ENCODE results near the gene PCDHA1.

PCDHA1 gene

GRCh38 chr5:140926443-140927227, 140.7 kb downstream of the PCDHA1 start:
- DNase-seq = peak; percentile 15

- DNase-seq = no peak
These were observed 141.3 kb downstream of the PCDHA1 start for GRCh38 chr5:140927228-140927573.

GRCh38 chr5:140934964-140935606, 149.1 kb downstream of the PCDHA1 start:
- DNase-seq = no peak

GRCh38 chr5:140946578-140946977, 160.6 kb downstream of the PCDHA1 start:
- DNase-seq = no peak

GRCh38 chr5:140951636-140952035, 165.7 kb downstream of the PCDHA1 start:
- no peak for DNase-seq

- DNase-seq = no peak
These were observed 167.3 kb downstream of the PCDHA1 start for GRCh38 chr5:140953234-140953633.

GRCh38 chr5:140962190-140962589, 176.2 kb downstream of the PCDHA1 start:
- no peak for DNase-seq

GRCh38 chr5:140964356-140964755, 178.4 kb downstream of the PCDHA1 start:
- DNase-seq = no peak

GRCh38 chr5:140965905-140966292, 180.0 kb downstream of the PCDHA1 start:
- DNase-seq = no peak

GRCh38 chr5:140966293-140967225, 180.6 kb downstream of the PCDHA1 start, which contains the start of gene PCDHAC2:
Gene PCDHAC2 (plus strand): TSS chr5:140966476. CDS start chr5:140966767, 291 bp downstream.
- DNase-seq = no peak

- DNase-seq = no peak
These were observed 181.4 kb downstream of the PCDHA1 start for GRCh38 chr5:140967226-140967893.

GRCh38 chr5:140969880-140970279, 183.9 kb downstream of the PCDHA1 start:
- no peak for DNase-seq

GRCh38 chr5:140973550-140973949, 187.6 kb downstream of the PCDHA1 start:
- DNase-seq = no peak

- no peak for DNase-seq
These were observed 191.1 kb downstream of the PCDHA1 start for GRCh38 chr5:140977003-140977402.

GRCh38 chr5:140978260-140978659, 192.3 kb downstream of the PCDHA1 start:
- DNase-seq = no peak

- no peak for DNase-seq
These were observed 193.0 kb downstream of the PCDHA1 start for GRCh38 chr5:140978983-140979382.

- DNase-seq = no peak
These were observed 196.3 kb downstream of the PCDHA1 start for GRCh38 chr5:140982083-140982716.

- DNase-seq = no peak
These were observed 200.2 kb downstream of the PCDHA1 start for GRCh38 chr5:140986117-140986521.

GRCh38 chr5:140988100-140988499, 202.2 kb downstream of the PCDHA1 start:
- DNase-seq = no peak

- no peak for DNase-seq
These were observed 202.7 kb downstream of the PCDHA1 start for GRCh38 chr5:140988608-140989007.

GRCh38 chr5:140989254-140990020, 203.5 kb downstream of the PCDHA1 start:
- no peak for DNase-seq

Data from activated CD4-positive, alpha-beta T cell treated with anti-CD3 and anti-CD28 coated beads, Interleukin-2, Interleukin-6, amounts not matched to agents 100 ng/mL and 50 ng/mL, durations not matched to agents 16 hours and 8 hours (primary cell).